GM18508 (cell line): ENCODE measurements around the gene MNT.

ENCODE experiments used
- ATAC-seq: cut with Tn5 transposase; IDR thresholded peaks from one replicate; pipeline ENCODE4 v1.9.1; 2021; ENCODE audit warnings: moderate number of reproducible peaks; ENCODE audit not compliant: insufficient read depth, unreplicated experiment

The MNT gene

GRCh38 chr17:2366747-2367494 lies 33.9 kb downstream of the MNT start:
- no peak for ATAC-seq

GRCh38 chr17:2365132-2365531 lies 35.7 kb downstream of the MNT start:
- ATAC-seq, result no peak

- no peak for ATAC-seq
Measured at GRCh38 chr17:2364763-2365116, 36.1 kb downstream of the MNT start.

- ATAC-seq, result no peak
Measured at GRCh38 chr17:2363851-2364762, 36.8 kb downstream of the MNT start.

- no peak for ATAC-seq
Measured at GRCh38 chr17:2363318-2363717, 37.5 kb downstream of the MNT start.

GRCh38 chr17:2362881-2363280 lies 38.0 kb downstream of the MNT start:
- no peak for ATAC-seq

- ATAC-seq, result no peak
Measured at GRCh38 chr17:2362416-2362815, 38.4 kb downstream of the MNT start.

- no peak for ATAC-seq
Measured at GRCh38 chr17:2362016-2362415, 38.8 kb downstream of the MNT start.

- ATAC-seq, result no peak
Measured at GRCh38 chr17:2361010-2361760, 39.7 kb downstream of the MNT start.

GRCh38 chr17:2357931-2358434 lies 42.9 kb downstream of the MNT start:
- no peak for ATAC-seq

GRCh38 chr17:2357237-2357636 lies 43.6 kb downstream of the MNT start:
- no peak for ATAC-seq

- no peak for ATAC-seq
Measured at GRCh38 chr17:2354311-2354710, 46.5 kb downstream of the MNT start.

- ATAC-seq, result no peak
Measured at GRCh38 chr17:2351269-2351668, 49.6 kb downstream of the MNT start.

- no peak for ATAC-seq
Measured at GRCh38 chr17:2347805-2348685, 52.8 kb downstream of the MNT start.

GRCh38 chr17:2346475-2346874 lies 54.4 kb downstream of the MNT start:
- no peak for ATAC-seq

GRCh38 chr17:2344528-2344927 lies 56.3 kb downstream of the MNT start:
- ATAC-seq, result no peak

GRCh38 chr17:2343421-2343820 lies 57.4 kb downstream of the MNT start:
- ATAC-seq, result no peak

- no peak for ATAC-seq
Measured at GRCh38 chr17:2338315-2338657, 62.6 kb downstream of the MNT start.

- ATAC-seq, result no peak
Measured at GRCh38 chr17:2337544-2338314, 63.1 kb downstream of the MNT start.
